CD14-positive monocyte (primary cell): ENCODE data around the gene SEPTIN2. TPM values are rescaled to one million over a fixed set of nuclear protein-coding genes. Genes with fewer than 3 reads are reported as not detected.
A peak's percentile ranks its signal among the peaks of the same experiment; 100 is the strongest.

Source experiments
- DNase-seq, 3 donors: peaks; one replicate each; pipeline ENCODE4 v3.0.0-alpha.2; 2011 to 2022
- H2AFZ ChIP-seq: 2 replicates; pipeline ENCODE4 v1.6.0; 2012; ENCODE audit warnings: mild to moderate bottlenecking, low read depth, low read length, inconsistent platforms; ENCODE audit not compliant: insufficient read depth, poor library complexity, severe bottlenecking
- H3K27ac ChIP-seq, 2 donors: 1 replicate in 1 of 2; 2 replicates in 1 of 2; pipeline ENCODE4 v1.5.1; 2012 to 2013; ENCODE audit warnings: low read length in 2 of 2, control low read depth in 1 of 2, inconsistent platforms in 1 of 2, low read depth in 1 of 2, mild to moderate bottlenecking in 1 of 2
- H3K27me3 ChIP-seq, 2 donors: one replicate each; pipeline versions ENCODE4 v1.6.0 to v1.6.1; 2011 to 2013; ENCODE audit warnings: low read length in 2 of 2; ENCODE audit not compliant: control insufficient read depth in 2 of 2, insufficient read depth in 2 of 2
- H3K36me3 ChIP-seq, 2 donors: replicated peaks in 1 of 2; 1 replicate in 1 of 2; 2 replicates in 1 of 2; pipeline versions ENCODE4 v1.5.1 to v1.6.1; 2012 to 2013; ENCODE audit warnings: low read length in 2 of 2, control low read depth in 1 of 2, inconsistent platforms in 1 of 2, mild to moderate bottlenecking in 1 of 2; ENCODE audit not compliant: insufficient read depth in 2 of 2, control insufficient read depth in 1 of 2
- H3K4me1 ChIP-seq, 2 donors: 1 replicate in 1 of 2; 2 replicates in 1 of 2; pipeline versions ENCODE4 v1.5.1 to v1.6.1; 2012 to 2013; ENCODE audit warnings: low read length in 2 of 2, control low read depth in 1 of 2, inconsistent platforms in 1 of 2, mild to moderate bottlenecking in 1 of 2, moderate library complexity in 1 of 2; ENCODE audit not compliant: insufficient read depth in 2 of 2, control insufficient read depth in 1 of 2
- H3K4me2 ChIP-seq: replicated peaks from 2 replicates; pipeline ENCODE3; 2012; ENCODE audit warnings: low read length, moderate library complexity, mild to moderate bottlenecking; ENCODE audit not compliant: poor library complexity, severe bottlenecking; ENCODE audit errors: extremely low read depth
- H3K4me3 ChIP-seq, 3 experiments: fragments of 200-600 bp in 1 of 3; sonication (generic) in 1 of 3; replicated peaks in 1 of 3; 1 replicate in 2 of 3; 2 replicates in 1 of 3; pipeline ENCODE4 v1.5.1; 2011 to 2013; ENCODE audit warnings: low read length in 3 of 3, mild to moderate bottlenecking in 3 of 3, control low read depth in 2 of 3, low read depth in 2 of 3, inconsistent platforms in 1 of 3, moderate library complexity in 1 of 3
- H3K79me2 ChIP-seq: 2 replicates; pipeline ENCODE4 v1.6.0; 2012; ENCODE audit warnings: mild to moderate bottlenecking, control low read depth, inconsistent platforms, low read length, moderate library complexity; ENCODE audit not compliant: insufficient read depth
- H3K9ac ChIP-seq: 2 replicates; pipeline ENCODE4 v1.6.0; 2017; ENCODE audit warnings: low read length, mild to moderate bottlenecking; ENCODE audit not compliant: insufficient read depth, poor library complexity, severe bottlenecking
- H3K9me3 ChIP-seq, 2 donors: replicated peaks in 1 of 2; 1 replicate in 1 of 2; 2 replicates in 1 of 2; pipeline versions ENCODE4 v1.5.1 to v1.6.1; 2012 to 2013; ENCODE audit warnings: low read length in 2 of 2, control low read depth in 1 of 2; ENCODE audit not compliant: control insufficient read depth in 1 of 2, insufficient read depth in 1 of 2
- H4K20me1 ChIP-seq: 2 replicates; pipeline ENCODE4 v1.6.0; 2012; ENCODE audit warnings: mild to moderate bottlenecking, low read length, control low read depth, moderate library complexity; ENCODE audit not compliant: insufficient read depth
- H3K27ac Mint-ChIP-seq, 7 donors: one replicate each; pipeline ENCODE4 v1.8.0; 2020; ENCODE audit warnings: mild to moderate bottlenecking in 7 of 7, mixed read lengths in 7 of 7, moderate library complexity in 6 of 7, inconsistent platforms in 2 of 7
- H3K27me3 Mint-ChIP-seq, 3 donors: one replicate each; pipeline ENCODE4 v1.8.0; 2021 to 2022; ENCODE audit warnings: low read depth in 3 of 3, mild to moderate bottlenecking in 3 of 3, mixed read lengths in 3 of 3, moderate library complexity in 3 of 3, inconsistent platforms in 1 of 3
- H3K36me3 Mint-ChIP-seq, 2 donors: one replicate each; pipeline ENCODE4 v1.8.0; 2020; ENCODE audit warnings: mixed read lengths in 2 of 2, inconsistent platforms in 1 of 2, mild to moderate bottlenecking in 1 of 2
- H3K4me1 Mint-ChIP-seq: one replicate; pipeline ENCODE4 v1.8.0; 2020; ENCODE audit warnings: mild to moderate bottlenecking, mixed read lengths
- H3K4me3 Mint-ChIP-seq, 2 donors: one replicate each; pipeline ENCODE4 v1.8.0; 2020; ENCODE audit warnings: mild to moderate bottlenecking in 2 of 2, mixed read lengths in 2 of 2, moderate library complexity in 1 of 2
- H3K9me3 Mint-ChIP-seq, 7 donors: one replicate each; pipeline ENCODE4 v1.8.0; 2020 to 2022; ENCODE audit warnings: mixed read lengths in 7 of 7, mild to moderate bottlenecking in 6 of 7, moderate library complexity in 6 of 7, inconsistent platforms in 2 of 7
- WGBS: methylation state at CpG from one replicate; pipeline ENCODE4 v1.1.5; 2013; ENCODE audit warnings: missing lambda C conversion rate; ENCODE audit not compliant: insufficient coverage; 5-methylcytosine and 5-hydroxymethylcytosine counted together
- intact Hi-C, 2 donors: fragments of 100-400 bp; cut with micrococcal nuclease; formaldehyde crosslinking; loops; one replicate each; pipeline versions ENCODE4 v1.15.0 to v1.15.1; 2023
- polyA plus RNA-seq, 3 donors: library from polyadenylated mRNA; depleted of rRNA in 1 of 3; unstranded in 2 of 3; stranded (reverse) in 1 of 3; fragments of 300-500 nt in 2 of 3; fragments of >200 nt in 1 of 3; fragmentation: Illumina TruSeq in 2 of 3; gene quantifications; 1 replicate in 2 of 3; 2 replicates in 1 of 3; pipeline ENCODE4 v1.2.3, GENCODE V29; 2012 to 2021
- TF ChIP-seq, protein P1 (sequence below): fragments of 200-600 bp; IDR thresholded peaks from one replicate; pipeline ENCODE4 v1.8.0; 2022; ENCODE audit warnings: antibody characterized with exemption, mild to moderate bottlenecking

The SEPTIN2 gene
- polyA plus RNA-seq, 3 donors, result 195 to 207 (median 203) TPM

DNA sequence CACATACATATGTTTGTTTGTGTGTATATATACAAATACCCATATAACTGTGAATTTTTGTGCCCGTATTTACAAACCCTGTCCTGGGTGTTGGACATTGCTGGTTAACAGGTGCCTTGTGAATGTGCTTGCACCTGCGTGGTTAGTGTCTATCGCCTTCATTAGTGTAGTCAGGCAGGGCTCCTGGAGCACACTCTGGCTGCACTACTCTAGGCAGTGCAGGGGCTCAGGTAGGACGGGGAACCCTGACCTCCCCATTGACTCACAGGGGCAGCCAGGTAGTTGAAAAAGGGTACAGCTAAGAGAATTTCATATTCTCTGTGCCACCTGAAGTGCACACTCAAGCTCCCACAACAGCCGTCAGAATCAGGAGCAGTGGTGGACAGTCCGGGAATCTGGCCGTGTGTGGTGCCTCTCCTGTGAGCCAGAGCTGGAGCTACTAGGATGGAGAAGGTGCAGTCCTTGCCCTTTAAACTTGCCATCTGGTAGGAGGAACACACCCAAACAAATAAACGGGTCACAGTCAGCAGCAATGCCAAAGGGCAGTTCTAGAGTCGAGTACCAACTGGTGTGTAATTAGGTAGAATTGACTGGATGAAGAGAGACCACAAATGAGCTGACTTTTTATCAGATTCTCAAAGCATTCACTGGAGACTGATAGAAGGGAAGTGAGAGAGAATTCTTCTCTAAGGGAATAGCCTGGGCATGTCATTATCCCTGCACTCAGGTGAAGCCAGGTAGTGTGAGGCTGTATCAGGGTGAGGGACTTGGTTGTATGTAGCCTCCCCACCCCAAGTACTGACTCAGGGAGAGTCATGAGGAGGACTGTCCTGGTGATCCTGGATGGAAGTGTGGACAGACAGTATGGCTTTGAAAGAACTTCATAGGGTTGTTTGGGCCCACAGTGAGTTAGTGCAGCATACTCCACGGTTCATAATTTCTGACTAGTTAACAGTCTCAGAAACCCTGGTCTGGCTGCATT lies 84.5 kb downstream of the SEPTIN2 start:
- TF ChIP-seq, protein P1, sequence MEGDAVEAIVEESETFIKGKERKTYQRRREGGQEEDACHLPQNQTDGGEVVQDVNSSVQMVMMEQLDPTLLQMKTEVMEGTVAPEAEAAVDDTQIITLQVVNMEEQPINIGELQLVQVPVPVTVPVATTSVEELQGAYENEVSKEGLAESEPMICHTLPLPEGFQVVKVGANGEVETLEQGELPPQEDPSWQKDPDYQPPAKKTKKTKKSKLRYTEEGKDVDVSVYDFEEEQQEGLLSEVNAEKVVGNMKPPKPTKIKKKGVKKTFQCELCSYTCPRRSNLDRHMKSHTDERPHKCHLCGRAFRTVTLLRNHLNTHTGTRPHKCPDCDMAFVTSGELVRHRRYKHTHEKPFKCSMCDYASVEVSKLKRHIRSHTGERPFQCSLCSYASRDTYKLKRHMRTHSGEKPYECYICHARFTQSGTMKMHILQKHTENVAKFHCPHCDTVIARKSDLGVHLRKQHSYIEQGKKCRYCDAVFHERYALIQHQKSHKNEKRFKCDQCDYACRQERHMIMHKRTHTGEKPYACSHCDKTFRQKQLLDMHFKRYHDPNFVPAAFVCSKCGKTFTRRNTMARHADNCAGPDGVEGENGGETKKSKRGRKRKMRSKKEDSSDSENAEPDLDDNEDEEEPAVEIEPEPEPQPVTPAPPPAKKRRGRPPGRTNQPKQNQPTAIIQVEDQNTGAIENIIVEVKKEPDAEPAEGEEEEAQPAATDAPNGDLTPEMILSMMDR, result no peak
- Histone ChIP-seq H3K79me2 (no peaks in the 10 kb centered on the region), H3K27me3 (no peaks in the 10 kb centered on the region), H3K9me3 (no peaks in the 10 kb centered on the region), H3K4me3 (no peak overlapping the region), H3K27ac (no peak overlapping the region), H3K36me3 (peaks cover 0 to 5% of the 10 kb centered on the region in 2 donors), H3K9ac (no peak overlapping the region), H2AFZ (no peak overlapping the region), H3K4me1 (no peaks in the 10 kb centered on the region), H3K4me2 (no peak overlapping the region), H4K20me1 (no peaks in the 10 kb centered on the region)
- WGBS, result 93% methylated on average over 6 of the region's 10 CpGs
- H3K27me3 Mint-ChIP-seq, result peaks cover 0 to 2% (median 0%) of the 10 kb centered on the region in 3 donors
- peaks cover 0 to 1% (median 0%) of the 10 kb centered on the region in 7 donors for H3K9me3 Mint-ChIP-seq
- peaks cover 6 to 15% of the 10 kb centered on the region in 2 donors for H3K36me3 Mint-ChIP-seq
- H3K4me1 Mint-ChIP-seq, result no peaks in the 10 kb centered on the region
- peak overlapping the region in 1 of 7 donors; percentile 56 for H3K27ac Mint-ChIP-seq
- no peak overlapping the region for H3K4me3 Mint-ChIP-seq
- no peak for DNase-seq
- intact Hi-C loops, result no loop called here

Other genes starting within 250 kb of the SEPTIN2 start
- gene MTERF4, start 213.6 kb upstream of the SEPTIN2 start, polyA plus RNA-seq, result 10 to 100 TPM; 15.5 to 37.4 (median 17.8) TPM
- gene PASK, start 166.5 kb upstream of the SEPTIN2 start, polyA plus RNA-seq, result 1 to 10 TPM in 1 of 3 donors, under 1 TPM in 2; 0.56 to 4.3 (median 0.70) TPM
- gene PPP1R7, start 165.5 kb upstream of the SEPTIN2 start, polyA plus RNA-seq, result 100 to 1,000 TPM in 1 of 3 donors, 10 to 100 TPM in 2; 54.9 to 102 (median 84.4) TPM
- under 1 TPM in 1 of 3 donors, not detected in 2; 0.03 TPM for gene ANO7, start 127.2 kb upstream of the SEPTIN2 start, polyA plus RNA-seq
- 10 to 100 TPM; 50.4 to 73.1 (median 69.9) TPM for gene HDLBP, start 253 bp upstream of the SEPTIN2 start, polyA plus RNA-seq
- 1 to 10 TPM; 6.7 to 8.5 (median 7.3) TPM for gene FARP2, start 40.4 kb downstream of the SEPTIN2 start, polyA plus RNA-seq
- gene STK25, start 192.7 kb downstream of the SEPTIN2 start, polyA plus RNA-seq, result 100 to 1,000 TPM in 1 of 3 donors, 10 to 100 TPM in 2; 62.7 to 215 (median 69.5) TPM
- gene BOK, start 242.8 kb downstream of the SEPTIN2 start, polyA plus RNA-seq, result under 1 TPM in 1 of 3 donors, not detected in 2; 0.05 TPM